Putamen (tissue), 1 donor: Measurements from ENCODE around the gene EVL.
A peak's percentile ranks its signal among the peaks of the same experiment; 100 is the strongest.

Source experiments
- DNase-seq: peaks from one replicate; pipeline ENCODE4 v3.0.0-alpha.2; 2016; ENCODE audit warnings: low spot score

The EVL gene

GRCh38 chr14:100084591-100084990 is 19.4 kb downstream of the EVL start:
- no peak for DNase-seq

- no peak for DNase-seq
Observed at GRCh38 chr14:100085462-100085861, 20.2 kb downstream of the EVL start.

- no peak for DNase-seq
Observed at GRCh38 chr14:100086361-100086760, 21.1 kb downstream of the EVL start.

DNA sequence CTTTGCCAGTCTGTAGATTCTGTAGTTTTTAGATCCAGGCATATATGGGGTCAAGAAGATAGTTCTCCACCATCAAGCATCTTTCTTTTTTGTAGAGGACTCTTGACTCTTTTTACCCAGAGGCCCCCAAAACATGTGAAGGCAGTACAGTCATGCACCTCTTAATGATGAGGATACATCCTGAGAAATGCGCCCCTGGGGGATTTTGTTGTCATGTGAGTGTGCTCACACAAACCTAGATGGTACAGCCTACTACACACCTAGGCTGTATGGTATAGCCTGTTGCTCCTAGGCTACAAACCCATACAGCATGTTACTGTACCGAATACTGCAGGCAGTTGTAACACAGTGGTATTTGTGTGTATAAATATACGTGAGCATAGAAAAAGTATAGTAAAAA is 23.0 kb downstream of the EVL start:
- DNase-seq, result no peak

GRCh38 chr14:100091386-100091785 is 26.2 kb downstream of the EVL start:
- no peak for DNase-seq

DNA sequence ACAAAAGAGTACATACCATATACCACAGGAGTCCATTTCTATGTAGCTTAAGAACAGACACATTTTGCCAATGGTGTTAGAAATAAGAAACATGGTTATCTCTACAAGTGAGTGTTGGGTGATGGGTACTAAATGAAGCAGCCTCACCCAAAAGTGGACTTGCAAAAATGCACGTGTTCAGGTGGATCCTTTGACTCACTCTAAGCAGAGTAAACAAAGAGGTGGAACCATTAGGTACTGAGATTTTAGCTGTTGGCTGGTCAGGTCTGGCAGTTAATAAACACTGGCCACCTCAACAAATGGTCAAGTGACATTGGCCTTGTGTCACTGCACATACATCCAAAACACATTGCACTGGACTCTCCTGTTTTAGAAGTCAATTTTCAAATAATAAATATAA is 27.6 kb downstream of the EVL start:
- no peak for DNase-seq

- no peak for DNase-seq
Observed at GRCh38 chr14:100093319-100093718, 28.1 kb downstream of the EVL start.

- no peak for DNase-seq
Observed at GRCh38 chr14:100096656-100097055, 31.4 kb downstream of the EVL start.

- DNase-seq, result no peak
Observed at GRCh38 chr14:100098171-100098570, 32.9 kb downstream of the EVL start.

GRCh38 chr14:100100032-100100703 is 34.9 kb downstream of the EVL start:
- DNase-seq, result no peak

GRCh38 chr14:100102156-100102785 is 37.0 kb downstream of the EVL start:
- DNase-seq, result peak; percentile 65

- DNase-seq, result no peak
Observed at GRCh38 chr14:100103250-100104005, 38.2 kb downstream of the EVL start.

GRCh38 chr14:100104006-100104352 is 38.8 kb downstream of the EVL start:
- DNase-seq, result no peak

GRCh38 chr14:100104523-100105300 is 39.5 kb downstream of the EVL start:
- no peak for DNase-seq

DNA sequence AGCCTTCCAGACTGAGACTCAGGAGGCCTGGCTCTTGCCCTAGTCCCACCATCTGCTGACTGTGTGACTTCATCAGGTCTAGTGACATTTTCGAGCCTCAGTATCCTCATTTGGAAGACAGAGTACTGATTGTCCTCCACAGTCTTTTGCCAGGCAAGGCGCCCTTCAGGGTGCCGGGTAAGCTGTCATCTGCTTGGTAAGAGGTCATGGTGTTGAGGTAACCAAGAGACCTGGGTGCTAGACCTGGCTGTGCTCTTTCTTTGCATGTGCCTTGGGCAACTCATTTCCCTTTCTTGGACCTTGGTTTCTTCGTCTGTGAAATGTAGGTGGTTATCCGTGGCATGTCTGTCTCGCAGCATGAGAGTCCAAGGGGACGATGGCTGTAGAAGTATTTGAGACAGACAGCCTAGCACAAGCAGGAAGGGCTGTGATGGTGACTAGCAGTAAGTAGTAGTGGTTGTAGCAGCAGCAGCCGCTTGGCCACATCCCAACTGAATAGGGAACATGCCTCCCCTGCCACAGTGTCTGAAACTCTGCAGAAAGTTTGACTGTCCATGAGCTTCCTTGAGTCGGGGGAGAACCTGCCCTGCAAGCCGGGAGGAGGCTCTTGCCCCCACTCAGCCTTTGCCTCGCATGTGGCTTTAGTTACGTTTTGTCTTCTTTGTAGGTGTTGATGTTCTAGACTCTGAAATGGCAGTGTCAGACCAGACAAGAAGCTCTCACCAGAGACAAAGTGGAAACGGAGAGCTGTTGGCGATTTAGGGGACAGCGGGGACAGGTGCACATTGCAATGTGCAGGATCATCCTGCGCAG is 40.3 kb downstream of the EVL start:
- no peak for DNase-seq

GRCh38 chr14:100106250-100107112 is 41.3 kb downstream of the EVL start:
- DNase-seq, result no peak

- DNase-seq, result no peak
Observed at GRCh38 chr14:100107236-100107635, 42.0 kb downstream of the EVL start.

DNA sequence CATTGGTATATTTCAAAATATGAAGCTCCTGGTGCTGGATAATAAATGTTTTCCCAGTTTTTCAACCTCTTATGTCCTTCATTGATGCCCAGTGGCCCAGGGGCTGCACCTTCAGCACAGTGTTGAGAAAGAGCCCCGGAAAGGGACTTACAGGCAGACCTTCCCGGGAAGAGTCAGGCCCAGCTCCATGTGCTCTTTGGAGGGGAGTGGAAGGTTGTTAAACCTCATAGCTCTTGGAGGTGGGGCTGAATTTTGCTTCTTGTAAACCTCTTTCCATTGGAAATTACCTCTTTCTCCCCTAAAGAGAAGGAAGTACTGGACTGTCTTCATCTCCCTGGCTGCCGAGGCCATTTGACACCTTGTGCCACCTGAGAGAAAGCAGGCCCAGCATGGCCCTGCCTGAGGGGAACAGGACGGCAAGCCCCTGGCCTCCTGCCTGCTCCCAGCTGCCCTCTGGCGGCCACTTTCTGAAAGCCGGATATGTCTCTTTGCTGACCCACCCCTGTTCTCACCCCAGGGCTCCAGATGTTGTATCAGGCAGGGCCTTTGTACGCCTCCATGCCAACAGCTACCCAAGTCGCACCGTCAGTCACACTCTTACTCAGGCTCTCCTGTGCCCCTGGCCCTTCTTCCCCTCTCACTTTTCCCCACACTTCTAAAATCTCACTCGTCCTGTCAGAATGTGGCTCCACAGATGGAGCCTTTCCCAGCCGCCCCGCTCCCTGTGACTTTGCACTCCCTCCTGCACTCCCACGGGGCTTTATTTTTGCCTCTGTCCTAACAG is 43.0 kb downstream of the EVL start:
- peak; percentile 75 for DNase-seq

GRCh38 chr14:100108840-100109593 is 43.8 kb downstream of the EVL start:
- no peak for DNase-seq
